Body of pancreas (tissue), 4 donors: ENCODE data around the gene EXD2. TPM values are rescaled to one million over a fixed set of nuclear protein-coding genes. Genes with fewer than 3 reads are reported as not detected.
"Not testable (repeated sequence)": the region's sequence is repeated elsewhere in the genome, so short reads cannot be mapped to it uniquely, and the experiment has no call there.

Experiments used
- ATAC-seq: fragments of 150-250 bp; one replicate; pipeline ENCODE4 v1.9.1; 2016
- DNase-seq, 4 donors: peaks; one replicate each; pipeline ENCODE4 v3.0.0-alpha.2; 2019
- H3K27ac ChIP-seq, 4 donors: fragments of 200-600 bp; sonication (generic); 1 replicate in 3 of 4; 2 replicates in 1 of 4; pipeline versions ENCODE4 v1.5.1 to v1.6.1; 2016 to 2019; ENCODE audit warnings: mild to moderate bottlenecking in 1 of 4, mixed read lengths in 1 of 4, moderate library complexity in 1 of 4
- H3K27me3 ChIP-seq, 2 donors: fragments of 200-600 bp; sonication (generic); one replicate each; pipeline ENCODE4 v1.6.0; 2016; ENCODE audit warnings: mild to moderate bottlenecking in 1 of 2
- H3K36me3 ChIP-seq, 2 donors: fragments of 200-600 bp; sonication (generic); replicated peaks in 1 of 2; 2 replicates each; pipeline ENCODE4 v1.5.1; 2016; ENCODE audit warnings: low read depth in 2 of 2; ENCODE audit not compliant: insufficient read depth in 1 of 2
- H3K4me1 ChIP-seq: fragments of 200-600 bp; sonication (generic); one replicate; pipeline ENCODE4 v1.6.0; 2016
- H3K4me3 ChIP-seq, 2 donors: fragments of 200-600 bp; sonication (generic); 1 replicate in 1 of 2; 2 replicates in 1 of 2; pipeline ENCODE4 v1.5.1; 2016 to 2019
- H3K9me3 ChIP-seq, 3 donors: fragments of 200-600 bp; sonication (generic); 1 replicate in 2 of 3; 2 replicates in 1 of 3; pipeline ENCODE4 v1.5.1; 2016
- CTCF ChIP-seq, 7 experiments: fragments of 450-650 bp in 4 of 7; fragments of 200-600 bp in 3 of 7; sonication (generic) in 3 of 7; IDR thresholded peaks; one replicate each; pipeline ENCODE4 v1.5.1; 2016 to 2019; ENCODE audit warnings: antibody characterized with exemption in 7 of 7
- POLR2A ChIP-seq, 3 donors: fragments of 450-650 bp; IDR thresholded peaks; one replicate each; pipeline ENCODE4 v1.6.1; 2016; ENCODE audit warnings: antibody characterized with exemption in 3 of 3, mild to moderate bottlenecking in 2 of 3
- WGBS, 2 donors: methylation state at CpG; one replicate each; pipeline ENCODE4 v1.1.5; 2017; 5-methylcytosine and 5-hydroxymethylcytosine counted together
- intact Hi-C: fragments of 100-400 bp; cut with DNase I; formaldehyde crosslinking; loops from one replicate; pipeline ENCODE4 v1.15.1; 2023
- total RNA-seq, 2 donors: library from RNA; depleted of rRNA; stranded (reverse); fragments of >200 nt; gene quantifications; one replicate each; pipeline ENCODE4 v1.1.0, GENCODE V29; 2016

EXD2 gene
- total RNA-seq, 2 donors from 2014 or later = 11.2 to 21.5 TPM

DNA sequence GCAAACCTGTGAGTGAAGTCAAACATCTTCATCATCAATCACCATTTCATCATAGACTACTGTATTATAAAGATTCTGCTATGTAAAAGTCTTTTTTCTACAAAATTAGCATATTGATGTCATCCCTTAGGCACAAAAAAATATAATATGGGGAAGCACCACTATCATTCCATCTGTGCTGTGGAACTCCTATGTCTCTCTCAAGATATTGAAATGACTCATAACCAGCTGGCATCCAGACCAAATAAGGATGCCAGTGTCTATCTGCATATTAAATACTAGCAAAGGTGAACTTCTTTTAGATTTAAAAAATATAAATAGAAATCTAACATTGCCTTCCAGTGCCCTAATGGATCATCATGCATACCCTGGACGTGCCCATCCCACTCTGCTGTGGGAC is 20.5 kb upstream of the EXD2 start:
- Histone ChIP-seq H3K4me1 (no peaks in the 10 kb centered on the region), H3K36me3 (no peaks in the 10 kb centered on the region), H3K27ac (no peak overlapping the region), H3K9me3 (no peaks in the 10 kb centered on the region), H3K4me3 (no peak overlapping the region), H3K27me3 (no peaks in the 10 kb centered on the region)
- ATAC-seq (no peak), DNase-seq (no peak)
- no peak for TF ChIP-seq CTCF (IDR thresholded peaks at IDR 0.05)
- no peak for TF ChIP-seq POLR2A (IDR thresholded peaks at IDR 0.05)
- WGBS, 2 donors = 89 to 100% methylated on average over 1 of the region's 1 CpG
- intact Hi-C loops = no loop called here

- Histone ChIP-seq H3K4me1 (no peaks in the 10 kb centered on the region), H3K27ac (no peak overlapping the region), H3K9me3 (no peaks in the 10 kb centered on the region), H3K4me3 (no peak overlapping the region), H3K36me3 (no peaks in the 10 kb centered on the region), H3K27me3 (no peaks in the 10 kb centered on the region)
- ATAC-seq (no peak), DNase-seq (no peak)
- intact Hi-C loops = no loop called here
- TF ChIP-seq POLR2A (IDR thresholded peaks at IDR 0.05) (no peak), CTCF (IDR thresholded peaks at IDR 0.05) (no peak)
- WGBS, 2 donors = 70 to 75% methylated on average over 2 of the region's 2 CpGs
Measured at GRCh38 chr14:69171569-69171968, 19.7 kb upstream of the EXD2 start.

DNA sequence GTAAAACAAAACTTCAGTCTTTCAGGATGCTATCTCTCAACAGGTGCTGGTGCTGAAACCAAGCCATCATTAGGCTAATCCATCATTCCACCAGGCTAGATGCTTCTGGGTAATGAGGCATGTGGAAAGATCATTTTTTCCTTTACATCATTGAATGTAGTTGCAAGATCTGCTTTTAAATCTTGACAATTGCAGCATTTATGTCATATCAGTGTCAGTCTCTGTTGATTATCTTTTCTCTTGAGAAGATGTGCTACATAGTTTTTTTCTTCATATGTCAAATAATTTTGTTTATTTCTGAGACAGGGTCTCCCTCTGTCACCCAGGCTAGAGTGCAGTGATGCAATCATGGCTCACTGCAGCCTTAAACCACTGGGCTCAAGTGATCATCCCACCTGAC is 16.2 kb upstream of the EXD2 start:
- Histone ChIP-seq H3K4me1 (no peaks in the 10 kb centered on the region), H3K9me3 (no peaks in the 10 kb centered on the region), H3K27ac (no peak overlapping the region), H3K27me3 (no peaks in the 10 kb centered on the region), H3K4me3 (no peak overlapping the region), H3K36me3 (no peaks in the 10 kb centered on the region)
- intact Hi-C loops = no loop called here
- DNase-seq (no peak), ATAC-seq (no peak)
- TF ChIP-seq CTCF (IDR thresholded peaks at IDR 0.05) (no peak), POLR2A (IDR thresholded peaks at IDR 0.05) (no peak)

GRCh38 chr14:69181491-69181890 is 9.8 kb upstream of the EXD2 start:
- Histone ChIP-seq H3K36me3 (no peaks in the 10 kb centered on the region), H3K27ac (no peak overlapping the region), H3K4me1 (no peaks in the 10 kb centered on the region), H3K4me3 (no peak overlapping the region), H3K27me3 (no peaks in the 10 kb centered on the region), H3K9me3 (no peaks in the 10 kb centered on the region)
- no peak for TF ChIP-seq POLR2A (IDR thresholded peaks at IDR 0.05)
- no peak for TF ChIP-seq CTCF (IDR thresholded peaks at IDR 0.05)
- intact Hi-C loops = no loop called here
- ATAC-seq (no peak), DNase-seq (no peak)

DNA sequence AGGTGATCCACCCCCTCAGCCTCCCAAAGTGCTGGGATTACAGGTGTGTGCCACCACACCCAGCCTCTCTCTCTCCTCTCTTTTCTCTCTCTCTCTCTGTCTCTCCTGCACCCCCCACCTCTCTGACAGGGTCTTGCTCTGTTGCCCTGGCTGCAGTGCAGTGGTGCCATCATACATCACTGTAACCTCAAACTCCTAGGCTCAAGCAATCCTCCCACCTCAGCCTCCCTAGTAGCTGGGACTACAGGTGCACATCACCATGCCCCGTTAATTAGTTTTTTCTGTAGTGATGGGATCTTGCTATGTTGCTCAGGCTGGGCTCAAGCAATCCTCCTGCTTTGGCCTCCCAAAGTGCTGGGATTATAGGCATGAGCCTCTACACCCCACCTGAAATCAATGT is 8.7 kb upstream of the EXD2 start:
- 91 to 100% methylated on average over 1 of the region's 1 CpG for WGBS, 2 donors
- H3K36me3 ChIP-seq, H3K27me3 ChIP-seq, H3K4me3 ChIP-seq, H3K27ac ChIP-seq, intact Hi-C loops, ATAC-seq, H3K4me1 ChIP-seq, DNase-seq, H3K9me3 ChIP-seq: not testable (repeated sequence)
